Mammary epithelial cell (primary cell): ENCODE measurements around the gene WFDC1.
A peak's percentile ranks its signal among the peaks of the same experiment; 100 is the strongest.

Source experiments
- CTCF ChIP-seq, 2 donors: IDR thresholded peaks in 1 of 2; conservative IDR thresholded peaks in 1 of 2; 2 replicates each; pipeline ENCODE4 v1.5.1; 2011 to 2012; ENCODE audit warnings: inconsistent platforms in 2 of 2, low read length in 2 of 2, mild to moderate bottlenecking in 2 of 2, control low read depth in 1 of 2, low read depth in 1 of 2; ENCODE audit not compliant: insufficient read depth in 1 of 2; ENCODE audit errors: extremely low read depth in 1 of 2
- EZH2 ChIP-seq: IDR thresholded peaks from 2 replicates; pipeline ENCODE4 v1.6.1; 2012; ENCODE audit warnings: low read length, inconsistent platforms, borderline replicate concordance

DNA sequence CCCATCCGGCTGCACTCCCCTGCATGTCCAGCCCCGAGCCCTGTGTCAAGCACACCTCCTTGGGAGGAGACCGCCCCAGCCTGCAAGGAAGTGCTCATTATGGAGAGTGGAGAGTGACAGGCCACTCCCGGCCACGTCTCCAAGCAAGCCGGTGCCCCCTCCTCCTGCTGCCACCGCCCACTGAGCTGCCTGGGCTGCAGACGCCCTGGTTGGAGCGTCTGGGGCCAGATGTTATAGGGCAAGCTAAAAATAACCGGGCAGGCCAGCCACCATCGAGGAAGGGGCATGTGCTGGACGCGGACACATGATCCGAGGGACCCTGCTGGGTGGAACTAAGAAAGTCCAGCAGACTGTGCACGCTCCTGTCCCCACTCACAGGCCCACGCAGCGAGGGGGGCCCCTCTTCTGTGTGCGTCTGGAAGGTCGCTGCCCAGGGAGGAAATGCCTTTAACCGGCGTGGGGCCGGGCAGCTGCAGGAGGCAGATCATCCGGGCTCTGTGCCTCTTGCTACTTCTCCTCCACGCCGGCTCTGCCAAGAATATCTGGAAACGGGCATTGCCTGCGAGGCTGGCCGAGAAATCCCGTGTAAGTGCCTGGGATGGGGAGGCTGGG, at the start of gene WFDC1:
- TF ChIP-seq CTCF (conservative IDR thresholded peaks at IDR 0.05 in 1 of 2, IDR thresholded peaks at IDR 0.05 in 1 of 2; ENCODE audit: extremely low read depth in 1 of 2, insufficient read depth in 1 of 2, low read depth in 1 of 2, low read length in 2 of 2) (no peak), EZH2 (peak; percentile 56)
